OCI-LY3 (cell line): ENCODE measurements around the gene TDRD1.
A peak's percentile ranks its signal among the peaks of the same experiment; 100 is the strongest.

Experiments used
- H2AFZ ChIP-seq: fragments of 200-600, 300-600 bp; shearing (Covaris generic); 2 replicates; pipeline ENCODE4 v1.6.0; 2014; ENCODE audit warnings: antibody characterized with exemption, low read depth, low read length
- H3K27ac ChIP-seq: fragments of 200-600, 300-600 bp; sonication (generic); 2 replicates; pipeline ENCODE4 v1.5.1; 2014; ENCODE audit warnings: mild to moderate bottlenecking, low read length, moderate library complexity, mixed read lengths
- H3K27me3 ChIP-seq: fragments of 200-600, 300-600 bp; sonication (generic); 2 replicates; pipeline ENCODE4 v1.6.1; 2014; ENCODE audit warnings: low read depth, low read length, mixed read lengths
- H3K36me3 ChIP-seq: fragments of 200-600, 300-600 bp; sonication (generic); replicated peaks from 2 replicates; pipeline ENCODE3; 2014; ENCODE audit warnings: low read depth, low read length, mixed read lengths
- H3K4me1 ChIP-seq: fragments of 300-600, 200-600 bp; sonication (generic); 2 replicates; pipeline ENCODE4 v1.6.1; 2014; ENCODE audit warnings: low read length, mixed read lengths
- H3K4me2 ChIP-seq: fragments of 200-600, 300-600 bp; sonication (generic); 2 replicates; pipeline ENCODE4 v1.6.1; 2014; ENCODE audit warnings: low read length, mixed read lengths
- H3K4me3 ChIP-seq: fragments of 300-600, 200-600 bp; sonication (generic); 2 replicates; pipeline ENCODE4 v1.5.1; 2014; ENCODE audit warnings: antibody characterized with exemption, mild to moderate bottlenecking, low read length, moderate library complexity
- H3K79me2 ChIP-seq: fragments of 300-600, 200-600 bp; shearing (Covaris generic); 2 replicates; pipeline ENCODE4 v1.6.1; 2014; ENCODE audit warnings: mild to moderate bottlenecking, low read length, mixed read lengths
- H3K9ac ChIP-seq: fragments of 300-600, 200-600 bp; shearing (Covaris generic); 2 replicates; pipeline ENCODE4 v1.6.0; 2014; ENCODE audit warnings: mild to moderate bottlenecking, low read length, moderate library complexity
- H3K9me3 ChIP-seq: fragments of 200-600, 300-600 bp; shearing (Covaris generic); 2 replicates; pipeline ENCODE4 v1.6.1; 2014; ENCODE audit warnings: low read length, mixed read lengths; ENCODE audit not compliant: insufficient read depth
- H4K20me1 ChIP-seq: fragments of 200-600, 300-600 bp; sonication (generic); 2 replicates; pipeline ENCODE4 v1.6.1; 2016; ENCODE audit warnings: low read length, mixed read lengths; ENCODE audit not compliant: insufficient read depth
- EZH2phosphoT487 ChIP-seq: fragments of 200-600 bp; shearing (Covaris generic); IDR thresholded peaks from 2 replicates; pipeline ENCODE4 v1.6.1; 2018; ENCODE audit warnings: antibody characterized with exemption, mixed run types, low read depth
- TF ChIP-seq, protein P1 (sequence below): fragments of 200-600, 300-600 bp; sonication (generic); IDR thresholded peaks from 2 replicates; pipeline ENCODE4 v1.5.1; 2014; ENCODE audit warnings: antibody characterized with exemption, low read length, low read depth

TDRD1 gene

DNA sequence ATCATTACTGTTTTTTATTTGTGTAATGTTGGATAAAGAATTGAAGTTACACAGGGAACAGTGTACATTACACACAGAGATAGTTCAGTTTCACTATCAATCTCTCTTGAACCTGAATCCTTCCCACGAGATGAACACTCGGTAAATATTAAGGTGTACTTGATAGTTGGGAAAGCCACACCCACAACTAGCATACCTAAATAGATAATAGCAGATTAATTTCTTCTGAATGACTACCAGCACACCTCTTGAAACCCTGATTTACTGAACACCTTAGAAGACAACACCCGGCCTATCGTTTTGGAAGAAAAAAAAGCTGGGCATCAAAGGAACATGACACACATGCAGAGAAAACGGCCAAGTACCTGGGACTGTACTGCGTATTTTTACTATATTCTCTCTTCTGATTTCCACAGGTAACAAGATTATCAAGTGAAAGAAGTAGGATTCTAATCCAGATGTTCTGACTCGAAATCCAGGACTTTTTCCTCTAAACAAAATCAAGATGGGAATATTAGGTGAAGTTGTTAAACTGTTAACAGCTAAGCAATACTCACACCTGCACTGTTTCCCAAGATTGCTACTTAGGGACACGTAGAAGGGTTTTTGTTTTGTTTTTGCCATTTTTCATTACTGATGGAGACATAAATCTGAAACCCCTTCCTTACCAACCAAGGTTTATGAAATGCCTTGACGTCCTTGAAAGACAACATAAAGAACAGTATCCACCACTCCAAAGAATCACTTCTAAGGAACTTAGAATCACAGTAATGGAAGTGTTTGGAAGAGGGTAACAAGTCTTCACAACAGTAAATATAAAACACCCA is 6.2 kb upstream of the TDRD1 start:
- H3K9ac ChIP-seq, result peak overlapping the region; percentile 92
- H3K79me2 ChIP-seq, result peaks cover 20% of the 10 kb centered on the region
- H3K27me3 ChIP-seq, result peaks cover 10% of the 10 kb centered on the region; the same call in 1 of the 2 replicates
- H4K20me1 ChIP-seq, result no peaks in the 10 kb centered on the region
- peak overlapping the region; percentile 80 for H3K4me2 ChIP-seq
- peaks cover 13% of the 10 kb centered on the region; the same call in 1 of the 2 replicates for H3K4me1 ChIP-seq
- H3K36me3 ChIP-seq, result peaks cover 9% of the 10 kb centered on the region
- no peak overlapping the region for H3K27ac ChIP-seq
- H3K4me3 ChIP-seq, result peak overlapping the region; percentile 99
- peak overlapping the region; percentile 96; the same call in 1 of the 2 replicates for H2AFZ ChIP-seq
- no peak for TF ChIP-seq EZH2phosphoT487
- TF ChIP-seq, protein P1, sequence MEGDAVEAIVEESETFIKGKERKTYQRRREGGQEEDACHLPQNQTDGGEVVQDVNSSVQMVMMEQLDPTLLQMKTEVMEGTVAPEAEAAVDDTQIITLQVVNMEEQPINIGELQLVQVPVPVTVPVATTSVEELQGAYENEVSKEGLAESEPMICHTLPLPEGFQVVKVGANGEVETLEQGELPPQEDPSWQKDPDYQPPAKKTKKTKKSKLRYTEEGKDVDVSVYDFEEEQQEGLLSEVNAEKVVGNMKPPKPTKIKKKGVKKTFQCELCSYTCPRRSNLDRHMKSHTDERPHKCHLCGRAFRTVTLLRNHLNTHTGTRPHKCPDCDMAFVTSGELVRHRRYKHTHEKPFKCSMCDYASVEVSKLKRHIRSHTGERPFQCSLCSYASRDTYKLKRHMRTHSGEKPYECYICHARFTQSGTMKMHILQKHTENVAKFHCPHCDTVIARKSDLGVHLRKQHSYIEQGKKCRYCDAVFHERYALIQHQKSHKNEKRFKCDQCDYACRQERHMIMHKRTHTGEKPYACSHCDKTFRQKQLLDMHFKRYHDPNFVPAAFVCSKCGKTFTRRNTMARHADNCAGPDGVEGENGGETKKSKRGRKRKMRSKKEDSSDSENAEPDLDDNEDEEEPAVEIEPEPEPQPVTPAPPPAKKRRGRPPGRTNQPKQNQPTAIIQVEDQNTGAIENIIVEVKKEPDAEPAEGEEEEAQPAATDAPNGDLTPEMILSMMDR, result no peak
- peaks cover 4% of the 10 kb centered on the region; the same call in 1 of the 2 replicates for H3K9me3 ChIP-seq

DNA sequence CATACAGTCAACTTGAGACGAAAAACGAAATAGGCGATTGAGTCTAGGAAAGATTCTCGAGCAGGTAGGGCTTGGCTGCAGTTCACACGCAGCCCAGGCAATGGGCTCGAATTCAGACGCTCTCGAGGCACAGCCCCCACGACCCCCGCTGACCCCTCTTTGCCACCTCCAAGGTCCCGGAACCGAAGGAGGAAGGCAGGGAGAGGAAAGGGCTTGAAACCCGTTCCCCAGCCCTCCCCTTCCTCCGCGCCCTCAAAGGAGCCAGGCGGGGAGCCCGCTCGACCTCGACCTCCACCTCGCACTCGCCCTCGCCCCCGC is 5.6 kb upstream of the TDRD1 start:
- Histone ChIP-seq H3K79me2 (peaks cover 20% of the 10 kb centered on the region), H3K4me1 (peaks cover 13% of the 10 kb centered on the region; the same call in 1 of the 2 replicates), H3K9me3 (peaks cover 4% of the 10 kb centered on the region; the same call in 1 of the 2 replicates), H2AFZ (peak overlapping the region; percentile 96), H3K9ac (peak overlapping the region; percentile 92), H4K20me1 (no peaks in the 10 kb centered on the region), H3K27ac (peak overlapping the region; percentile 43), H3K27me3 (peaks cover 10% of the 10 kb centered on the region; the same call in 1 of the 2 replicates), H3K36me3 (peaks cover 4% of the 10 kb centered on the region), H3K4me2 (peak overlapping the region; percentile 80), H3K4me3 (peak overlapping the region; percentile 99)
- TF ChIP-seq, protein P1, result no peak
- TF ChIP-seq EZH2phosphoT487, result no peak

DNA sequence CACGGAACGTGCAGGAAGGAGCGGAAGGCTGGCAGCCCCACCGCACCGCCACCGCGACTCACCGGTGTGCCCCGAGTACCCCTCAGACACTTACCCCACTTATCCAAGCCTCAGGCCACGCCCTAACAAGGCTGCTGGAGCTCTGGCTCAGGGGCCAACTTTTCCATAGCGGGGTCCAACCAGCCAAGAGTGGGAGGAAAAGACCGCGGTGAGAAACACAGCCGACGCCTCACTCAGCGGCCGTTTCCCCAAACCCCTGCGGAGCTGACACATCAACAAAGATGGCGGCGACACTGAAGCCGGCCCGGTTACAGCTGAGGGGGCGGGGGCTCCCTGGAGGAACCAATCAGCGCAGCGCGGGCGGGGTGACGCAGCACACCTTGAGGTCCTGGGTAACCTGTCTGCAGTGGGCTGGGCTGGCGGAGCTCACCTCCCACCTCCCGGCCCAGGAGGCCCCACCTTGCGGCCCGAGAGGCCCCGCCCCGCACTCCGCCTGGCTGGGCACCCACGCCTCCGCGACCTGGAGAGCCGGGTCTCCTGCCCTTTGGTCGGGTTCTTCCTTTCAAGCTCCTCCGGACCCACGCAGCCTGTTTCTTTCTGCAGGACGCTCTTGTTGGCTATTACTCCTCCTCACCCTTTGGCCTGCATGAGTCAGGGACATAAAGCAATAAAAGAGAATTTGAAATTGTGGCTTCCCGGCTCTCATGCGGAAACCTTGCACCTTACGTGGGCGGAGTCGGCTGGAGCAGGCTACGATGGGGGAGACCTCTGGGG is 5.0 kb upstream of the TDRD1 start, which contains the start of gene CCDC186:
Gene CCDC186 (minus strand): TSS at position 283 of the 774 bp plus-strand sequence. CDS start 10,935 bp downstream, outside the sequence.
- peaks cover 4% of the 10 kb centered on the region; the same call in 1 of the 2 replicates for H3K9me3 ChIP-seq
- peaks cover 10% of the 10 kb centered on the region; the same call in 1 of the 2 replicates for H3K27me3 ChIP-seq
- no peaks in the 10 kb centered on the region for H3K36me3 ChIP-seq
- peak within 1 kb of the TSS; percentile 96 for H2AFZ ChIP-seq
- H3K9ac ChIP-seq, result peak within 1 kb of the TSS; percentile 92
- peaks cover 20% of the 10 kb centered on the region for H3K79me2 ChIP-seq
- peaks cover 13% of the 10 kb centered on the region; the same call in 1 of the 2 replicates for H3K4me1 ChIP-seq
- TF ChIP-seq EZH2phosphoT487, result no peak
- TF ChIP-seq, protein P1, result no peak
- H3K4me2 ChIP-seq, result peak within 1 kb of the TSS; percentile 99
- H3K4me3 ChIP-seq, result peak within 1 kb of the TSS; percentile 99
- no peaks in the 10 kb centered on the region for H4K20me1 ChIP-seq
- H3K27ac ChIP-seq, result peak within 1 kb of the TSS; percentile 43
